HepG2 (cell line): ENCODE data around the gene CPT1A. TPM values are rescaled to one million over a fixed set of nuclear protein-coding genes. Genes with fewer than 3 reads are reported as not detected.
A peak's percentile ranks its signal among the peaks of the same experiment; 100 is the strongest.

Source experiments
- ATAC-seq: fragments of 200-7000 bp; cut with Tn5 transposase; 3 replicates; pipeline ENCODE4 v1.9.1; 2020; ENCODE audit warnings: mild to moderate bottlenecking, moderate library complexity
- BruUV-seq: library from RNA; stranded (reverse); fragments of 400-500 nt; replicated peaks from 2 replicates; lab custom pipeline; 2021; lab: Mats Ljungman, UMichigan
- CTCF ChIA-PET: fragments of 300-600 bp; formaldehyde crosslinking; extraction: SDS; loops from one replicate; lab custom pipeline; 2021; ENCODE audit warnings: low total read pairs, inconsistent platforms, low intra/inter-chr PET ratio; lab: Yijun Ruan, JAX
- POLR2A ChIA-PET: fragments of 350-600 bp; sonication (Branson Sonifier 250); formaldehyde crosslinking; loops from one replicate; lab custom pipeline; 2020; ENCODE audit warnings: antibody characterized with exemption, inconsistent platforms; lab: Yijun Ruan, JAX
- DNase-seq: peaks from one replicate; pipeline ENCODE4 v3.0.0-alpha.2; 2015; ENCODE audit warnings: low spot score
- FAIRE-seq: peaks from 3 replicates; lab custom pipeline; 2011; peaks lifted over from hg19 to GRCh38; lab: Jason Lieb, UNC
- H2AFZ ChIP-seq: one replicate; pipeline ENCODE4 v1.6.1; 2011; ENCODE audit warnings: low read length, inconsistent platforms
- H3K27ac ChIP-seq: fragments of 300-600 bp; 3 replicates; pipeline ENCODE4 v1.8.0; 2011; ENCODE audit warnings: mixed run types, mild to moderate bottlenecking, mixed read lengths, low read length, inconsistent platforms; ENCODE audit not compliant: insufficient read depth; ENCODE audit errors: extremely low read length
- H3K27me3 ChIP-seq, 2 experiments: fragments of 200-600 bp in 1 of 2; 2 replicates in 1 of 2; 3 replicates in 1 of 2; pipeline versions ENCODE4 v1.6.0 to v1.8.0; 2011; ENCODE audit warnings: low read length in 2 of 2, mild to moderate bottlenecking in 2 of 2, moderate library complexity in 2 of 2, inconsistent platforms in 1 of 2; ENCODE audit not compliant: insufficient read depth in 2 of 2, control insufficient read depth in 1 of 2
- H3K36me3 ChIP-seq, 2 experiments: fragments of 200-600 bp in 1 of 2; replicated peaks in 1 of 2; 2 replicates in 1 of 2; 3 replicates in 1 of 2; pipeline versions ENCODE4 v1.5.1 to v1.8.0; 2011; ENCODE audit warnings: low read length in 2 of 2, inconsistent platforms in 1 of 2; ENCODE audit not compliant: insufficient read depth in 2 of 2, control insufficient read depth in 1 of 2
- H3K4me1 ChIP-seq: 2 replicates; pipeline ENCODE4 v1.5.1; 2012; ENCODE audit warnings: low read length, inconsistent platforms; ENCODE audit not compliant: insufficient read depth
- H3K4me2 ChIP-seq: 2 replicates; pipeline ENCODE4 v1.6.0; 2011; ENCODE audit warnings: low read depth, low read length, inconsistent platforms
- H3K4me3 ChIP-seq, 3 experiments: fragments of 200-600 bp in 1 of 3; sonication (generic), shearing (Covaris generic) in 1 of 3; replicated peaks in 1 of 3; 2 replicates each; pipeline ENCODE4 v1.5.1; 2011 to 2016; ENCODE audit warnings: low read length in 3 of 3, inconsistent platforms in 2 of 3, low read depth in 2 of 3, mild to moderate bottlenecking in 2 of 3, control low read depth in 1 of 3, mixed read lengths in 1 of 3; ENCODE audit not compliant: insufficient read depth in 1 of 3
- H3K79me2 ChIP-seq: one replicate; pipeline ENCODE4 v1.6.1; 2011; ENCODE audit warnings: low read length, inconsistent platforms; ENCODE audit not compliant: insufficient read depth
- H3K9ac ChIP-seq: 2 replicates; pipeline ENCODE4 v1.6.0; 2011; ENCODE audit warnings: mild to moderate bottlenecking, low read depth, low read length, inconsistent platforms; ENCODE audit not compliant: insufficient read depth
- H3K9me3 ChIP-seq: 2 replicates; pipeline ENCODE4 v1.5.1; 2012; ENCODE audit warnings: mild to moderate bottlenecking, low read length
- H4K20me1 ChIP-seq: 2 replicates; pipeline ENCODE4 v1.6.0; 2011; ENCODE audit warnings: inconsistent platforms, mild to moderate bottlenecking, low read length, moderate library complexity; ENCODE audit not compliant: insufficient read depth
- BATF2 ChIP-seq: sonication (generic); formaldehyde crosslinking; IDR thresholded peaks from 2 replicates; pipeline ENCODE4 v1.8.0; 2022; ENCODE audit warnings: mild to moderate bottlenecking, missing genetic modification reagents, moderate library complexity
- CENPBD1 ChIP-seq: sonication (generic); formaldehyde crosslinking; IDR thresholded peaks from 2 replicates; pipeline ENCODE4 v1.8.0; 2022; ENCODE audit warnings: missing genetic modification reagents, low read depth, mild to moderate bottlenecking, borderline replicate concordance
- KAT2B ChIP-seq: fragments of 150-350 bp; IDR thresholded peaks from 2 replicates; pipeline ENCODE4 v1.6.1; 2014; ENCODE audit warnings: low read depth, low read length, borderline replicate concordance
- SP2 ChIP-seq: sonication (generic); formaldehyde crosslinking; IDR thresholded peaks from 2 replicates; pipeline ENCODE4 v1.5.1; 2020; ENCODE audit warnings: mild to moderate bottlenecking, missing genetic modification reagents
- SRSF9 ChIP-seq: fragments of 200-400 bp; formaldehyde crosslinking; IDR thresholded peaks from 2 replicates; pipeline ENCODE4 v1.6.1; 2018; ENCODE audit warnings: borderline replicate concordance, mild to moderate bottlenecking, low read depth, low read length; ENCODE audit not compliant: insufficient read depth, poor library complexity, severe bottlenecking
- TCF12 ChIP-seq, 2 experiments: fragments of 450-650 bp in 1 of 2; sonication (generic) in 1 of 2; formaldehyde crosslinking in 1 of 2; IDR thresholded peaks; 2 replicates each; pipeline versions ENCODE4 v1.6.1 to v1.8.0; 2017 to 2022; ENCODE audit warnings: antibody characterized with exemption in 1 of 2, mild to moderate bottlenecking in 1 of 2, missing genetic modification reagents in 1 of 2, moderate library complexity in 1 of 2
- ZFX ChIP-seq: sonication (generic); formaldehyde crosslinking; IDR thresholded peaks from 2 replicates; pipeline ENCODE4 v1.4.0; 2020; ENCODE audit warnings: mild to moderate bottlenecking, low read depth, missing genetic modification reagents, moderate library complexity
- ZMAT3 ChIP-seq: sonication (generic); formaldehyde crosslinking; conservative IDR thresholded peaks from 2 replicates; pipeline ENCODE4 v1.7.0; 2021; ENCODE audit warnings: missing genetic modification reagents
- ZNF256 ChIP-seq: sonication (generic); formaldehyde crosslinking; conservative IDR thresholded peaks from 2 replicates; pipeline ENCODE4 v1.4.0; 2020; ENCODE audit warnings: missing genetic modification reagents
- ZNF280B ChIP-seq: sonication (generic); formaldehyde crosslinking; IDR thresholded peaks from 2 replicates; pipeline ENCODE4 v1.5.0; 2020; ENCODE audit warnings: missing genetic modification reagents, mild to moderate bottlenecking, borderline replicate concordance
- ZNF703 ChIP-seq: sonication (generic); formaldehyde crosslinking; IDR thresholded peaks from 2 replicates; pipeline ENCODE4 v1.5.1; 2020; ENCODE audit warnings: missing genetic modification reagents, mild to moderate bottlenecking, moderate library complexity, borderline replicate concordance
- ZNF768 ChIP-seq: sonication (generic); formaldehyde crosslinking; IDR thresholded peaks from 2 replicates; pipeline ENCODE4 v1.4.0; 2020; ENCODE audit warnings: missing genetic modification reagents
- ZNF891 ChIP-seq: sonication (generic); formaldehyde crosslinking; IDR thresholded peaks from 2 replicates; pipeline ENCODE4 v1.5.0; 2020; ENCODE audit warnings: mild to moderate bottlenecking, missing genetic modification reagents
- WGBS: methylation state at CpG from one replicate; pipeline ENCODE4 v1.1.6; 2017; ENCODE audit warnings: low lambda C conversion rate; 5-methylcytosine and 5-hydroxymethylcytosine counted together
- in situ Hi-C: cut with HindIII; loops from 2 replicates; pipeline ENCODE4 v1.10.0; 2017; ENCODE audit warnings: low pct_unique_long_range_greater_than_20kb; ENCODE audit not compliant: extremely low pct_ligation_motif_present
- intact Hi-C: fragments of 100-400 bp; cut with micrococcal nuclease; formaldehyde crosslinking; loops from one replicate; pipeline ENCODE4 v1.10.0; 2022; ENCODE audit not compliant: unreplicated experiment
- polyA plus RNA-seq, 8 experiments: library from polyadenylated mRNA; depleted of rRNA in 3 of 8; stranded (reverse) in 7 of 8; unstranded in 1 of 8; fragments of >200 nt; fragmentation: Illumina TruSeq in 4 of 8; extraction: Trizol in 4 of 8; gene quantifications; 2 replicates each; pipeline versions ENCODE4 v1.2.1 to v1.2.3, GENCODE V29; 2011 to 2016; ENCODE audit warnings: low read depth in 4 of 8, missing spikeins in 1 of 8, mixed read lengths in 1 of 8; ENCODE audit not compliant: insufficient read depth in 1 of 8
- total RNA-seq, 5 experiments: library from RNA; depleted of rRNA; stranded (reverse); fragments of >200 nt; fragmentation: Illumina TruSeq; extraction: Trizol; gene quantifications; 2 replicates each; pipeline ENCODE4 v1.2.3, GENCODE V29; 2016; ENCODE audit warnings: low read depth in 1 of 5

Gene CPT1A
- total and polyA plus RNA-seq, 2 of the 13 experiments (the other 11 are each of a cell fraction or from before 2014, with no cell fraction given) = 7.0 to 7.1 TPM

- no peak overlapping the region for H3K4me2 ChIP-seq
- H3K4me1 ChIP-seq = no peaks in the 10 kb centered on the region
- WGBS = 75% methylated on average over 8 of the region's 8 CpGs
- H4K20me1 ChIP-seq = peaks cover 4% of the 10 kb centered on the region; the same call in 1 of the 2 replicates
- ChIA-PET CTCF (no interaction called here), POLR2A (interaction anchor here (1.2 kb wide), 1 partner anchor 18 kb away, joined by 4 read pairs; no protein-coding TSS in a partner anchor)
- no TSS peak for BruUV-seq
- DNase-seq (peak; percentile 16), FAIRE-seq (no peak), ATAC-seq (peak; percentile 74)
- H3K4me3 ChIP-seq = no peak overlapping the region
- peaks cover 0 to 2% of the 10 kb centered on the region in 2 experiments; a peak in 1 of 5 replicates for H3K36me3 ChIP-seq
- H3K27ac ChIP-seq = no peak overlapping the region
- no peak overlapping the region for H2AFZ ChIP-seq
- no peak overlapping the region for H3K9ac ChIP-seq
- no peaks in the 10 kb centered on the region for H3K79me2 ChIP-seq
- no peaks in the 10 kb centered on the region for H3K9me3 ChIP-seq
- intact Hi-C loops (no loop called here), in situ Hi-C loops (no loop called here)
- TF ChIP-seq SP2 = no peak
- peak; percentile 59; the same call in 1 of the 2 replicates for TF ChIP-seq ZNF768 (CRISPR knock-in tag)
- TF ChIP-seq ZNF891 (CRISPR knock-in tag) = no peak
- H3K27me3 ChIP-seq = no peaks in the 10 kb centered on the region; a peak in 1 of 5 replicates
Observed at GRCh38 chr11:68827733-68828132, 14.0 kb downstream of the CPT1A start.

- ChIA-PET POLR2A (interaction anchor here (0.7 kb wide), 1 partner anchor 9 kb away, joined by 3 read pairs; no protein-coding TSS in a partner anchor), CTCF (interaction anchor here (1.7 kb wide), 1 partner anchor 43 kb away, joined by 10 read pairs; no protein-coding TSS in a partner anchor)
- intact Hi-C loops = no loop called here
- H3K36me3 ChIP-seq = peaks cover 0 to 2% of the 10 kb centered on the region in 2 experiments; a peak in 1 of 5 replicates
- H2AFZ ChIP-seq = no peak overlapping the region
- in situ Hi-C loops = no loop called here
- H3K4me3 ChIP-seq = no peak overlapping the region
- ATAC-seq = no peak
- H3K4me2 ChIP-seq = no peak overlapping the region
- H3K4me1 ChIP-seq = no peaks in the 10 kb centered on the region
- H3K27me3 ChIP-seq = no peaks in the 10 kb centered on the region; a peak in 1 of 5 replicates
- no peak overlapping the region for H3K27ac ChIP-seq
- no peaks in the 10 kb centered on the region for H3K9me3 ChIP-seq
- H4K20me1 ChIP-seq = peaks cover 4% of the 10 kb centered on the region; the same call in 1 of the 2 replicates
- no peak overlapping the region for H3K9ac ChIP-seq
- no peaks in the 10 kb centered on the region for H3K79me2 ChIP-seq
- no peak for DNase-seq
- FAIRE-seq = no peak
- 95% methylated on average over 9 of the region's 9 CpGs for WGBS
- no TSS peak for BruUV-seq
- TF ChIP-seq SRSF9 (no peak), ZNF256 (CRISPR knock-in tag) (no peak), CENPBD1 (CRISPR knock-in tag) (no peak), KAT2B (no peak), ZMAT3 (CRISPR knock-in tag) (no peak), ZFX (no peak), BATF2 (no peak), TCF12 (IDR thresholded peaks at IDR 0.05) (no peak), TCF12 (CRISPR knock-in tag; IDR thresholded peaks at IDR 0.05) (no peak), ZNF280B (CRISPR knock-in tag) (no peak), ZNF703 (no peak)
Observed at GRCh38 chr11:68826726-68827125, 15.0 kb downstream of the CPT1A start.
